HG03097 (cell line): ENCODE results near the gene ANTXR1.

Experiments used
- ATAC-seq: cut with Tn5 transposase; IDR thresholded peaks from one replicate; pipeline ENCODE4 v1.9.1; 2021; ENCODE audit not compliant: unreplicated experiment, low FRiP score

Gene ANTXR1

GRCh38 chr2:69175790-69176715, 163.1 kb downstream of the ANTXR1 start:
- ATAC-seq: no peak

- no peak for ATAC-seq
Measured at GRCh38 chr2:69177063-69177771, 164.2 kb downstream of the ANTXR1 start.

- ATAC-seq: no peak
Measured at GRCh38 chr2:69177785-69178636, 165.0 kb downstream of the ANTXR1 start.

- ATAC-seq: no peak
Measured at GRCh38 chr2:69178756-69179155, 165.8 kb downstream of the ANTXR1 start.

GRCh38 chr2:69180227-69180626, 167.2 kb downstream of the ANTXR1 start:
- no peak for ATAC-seq

GRCh38 chr2:69180974-69181373, 168.0 kb downstream of the ANTXR1 start:
- no peak for ATAC-seq

GRCh38 chr2:69181806-69182427, 168.9 kb downstream of the ANTXR1 start:
- ATAC-seq: no peak

- no peak for ATAC-seq
Measured at GRCh38 chr2:69183659-69184058, 170.7 kb downstream of the ANTXR1 start.

- no peak for ATAC-seq
Measured at GRCh38 chr2:69184224-69184623, 171.2 kb downstream of the ANTXR1 start.

GRCh38 chr2:69185807-69186206, 172.8 kb downstream of the ANTXR1 start:
- no peak for ATAC-seq

GRCh38 chr2:69186614-69187013, 173.6 kb downstream of the ANTXR1 start:
- ATAC-seq: no peak

GRCh38 chr2:69188182-69188900, 175.4 kb downstream of the ANTXR1 start:
- no peak for ATAC-seq

GRCh38 chr2:69190743-69191404, 177.9 kb downstream of the ANTXR1 start:
- no peak for ATAC-seq

GRCh38 chr2:69191634-69192033, 178.7 kb downstream of the ANTXR1 start:
- no peak for ATAC-seq

- no peak for ATAC-seq
Measured at GRCh38 chr2:69192176-69192945, 179.4 kb downstream of the ANTXR1 start.

- ATAC-seq: no peak
Measured at GRCh38 chr2:69195706-69196105, 182.7 kb downstream of the ANTXR1 start.

- ATAC-seq: no peak
Measured at GRCh38 chr2:69196327-69197117, 183.5 kb downstream of the ANTXR1 start.

- no peak for ATAC-seq
Measured at GRCh38 chr2:69200107-69200520, 187.1 kb downstream of the ANTXR1 start.
